Measurements from ENCODE around the gene SYT13.

The SYT13 gene

DNA sequence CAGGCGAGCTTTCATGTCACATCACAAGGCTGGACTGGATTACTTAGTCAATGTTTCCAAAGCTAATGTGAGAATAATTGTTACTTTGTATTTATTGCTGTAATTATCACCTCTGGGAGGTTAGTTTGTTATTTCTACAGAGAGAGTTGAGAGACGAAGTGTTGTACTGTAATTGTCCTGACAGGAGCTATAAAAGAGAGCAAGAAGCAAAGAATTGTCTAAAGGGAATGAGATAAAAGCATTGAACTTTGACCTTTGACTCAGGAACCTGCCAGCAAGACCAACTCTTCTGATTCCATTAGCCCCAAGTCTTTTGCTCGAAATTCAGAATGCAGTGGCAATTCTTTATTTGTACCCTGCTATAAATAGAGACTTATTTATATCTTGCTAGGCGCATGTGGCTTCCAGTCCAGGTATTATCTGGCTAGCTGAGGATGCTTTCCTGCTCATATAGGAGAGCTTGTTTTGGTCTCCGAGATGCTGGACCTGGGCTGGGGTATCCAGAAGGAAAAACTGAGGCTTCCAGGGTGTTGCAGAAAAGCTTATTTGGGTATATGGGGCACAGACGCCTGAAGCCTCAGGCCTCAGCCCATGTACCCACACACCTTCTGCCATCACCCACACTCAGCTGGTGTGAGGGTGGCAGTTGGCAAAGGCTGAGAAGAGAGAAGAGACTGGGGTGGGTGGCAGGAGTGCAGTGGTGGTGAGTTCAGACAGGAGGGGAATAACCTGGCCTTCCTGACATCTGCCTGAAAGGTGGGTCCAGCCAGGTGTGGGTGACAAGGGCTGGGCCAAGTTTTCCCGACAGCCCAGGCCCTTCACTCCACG, 40.7 kb downstream of the SYT13 start:
- no peak for DNase-seq

DNA sequence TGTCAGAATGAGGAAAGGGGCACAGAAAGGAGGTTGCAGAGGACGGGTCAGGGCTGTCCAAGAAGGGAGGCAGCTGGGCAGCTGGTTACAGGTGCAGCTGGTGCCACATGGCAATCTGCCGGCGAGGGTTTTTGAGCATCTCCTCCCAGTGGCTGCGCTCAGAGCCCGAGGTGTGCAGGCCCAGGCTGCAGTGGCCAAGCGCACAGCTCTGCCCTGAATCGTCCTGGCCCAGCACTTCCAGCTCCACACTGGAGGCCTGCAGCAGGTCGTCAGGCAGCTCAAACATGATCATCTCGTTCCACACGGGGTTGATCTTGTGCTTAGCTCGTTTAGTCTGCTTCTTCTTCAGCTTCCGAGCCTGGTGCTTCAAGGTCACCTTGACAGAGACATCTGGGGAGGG, 42.2 kb downstream of the SYT13 start:
- DNase-seq: no peak

DNA sequence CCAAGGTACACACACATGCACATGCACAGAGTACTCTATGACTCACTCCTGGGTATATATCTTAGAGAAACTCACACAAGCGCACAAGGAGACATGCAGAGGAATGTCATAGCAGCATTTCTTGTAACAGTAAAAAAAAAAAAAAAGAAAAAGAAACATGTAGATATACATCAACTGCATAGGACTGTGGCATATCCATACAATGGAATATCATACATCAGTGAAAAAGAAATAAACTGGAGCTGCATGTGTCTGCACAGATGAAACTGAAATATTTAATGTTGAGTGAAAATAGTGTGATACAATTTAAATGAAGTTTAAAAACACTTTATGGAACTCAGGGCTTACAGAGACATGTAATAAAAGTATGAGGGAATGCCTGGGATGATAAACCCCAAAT, 46.4 kb downstream of the SYT13 start:
- no peak for DNase-seq

DNA sequence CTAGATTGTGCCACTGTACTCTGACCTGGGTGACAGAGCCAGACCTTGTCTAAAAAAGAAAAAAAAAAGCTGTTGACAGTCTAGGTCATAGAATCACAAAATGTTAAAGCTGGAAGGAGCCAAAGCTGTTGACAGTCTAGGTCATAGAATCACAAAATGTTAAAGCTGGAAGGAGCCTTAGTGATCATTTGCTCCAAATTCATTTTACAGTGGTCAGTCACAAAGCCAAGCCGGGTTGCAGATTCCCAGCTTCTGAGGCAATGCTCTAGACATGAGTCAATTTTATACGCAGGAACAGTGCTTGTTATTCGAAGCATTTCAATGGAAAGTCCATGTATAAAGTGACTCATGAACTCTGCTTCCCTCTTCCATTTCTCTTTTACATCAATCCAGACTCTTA, 47.4 kb downstream of the SYT13 start:
- no peak for DNase-seq

DNA sequence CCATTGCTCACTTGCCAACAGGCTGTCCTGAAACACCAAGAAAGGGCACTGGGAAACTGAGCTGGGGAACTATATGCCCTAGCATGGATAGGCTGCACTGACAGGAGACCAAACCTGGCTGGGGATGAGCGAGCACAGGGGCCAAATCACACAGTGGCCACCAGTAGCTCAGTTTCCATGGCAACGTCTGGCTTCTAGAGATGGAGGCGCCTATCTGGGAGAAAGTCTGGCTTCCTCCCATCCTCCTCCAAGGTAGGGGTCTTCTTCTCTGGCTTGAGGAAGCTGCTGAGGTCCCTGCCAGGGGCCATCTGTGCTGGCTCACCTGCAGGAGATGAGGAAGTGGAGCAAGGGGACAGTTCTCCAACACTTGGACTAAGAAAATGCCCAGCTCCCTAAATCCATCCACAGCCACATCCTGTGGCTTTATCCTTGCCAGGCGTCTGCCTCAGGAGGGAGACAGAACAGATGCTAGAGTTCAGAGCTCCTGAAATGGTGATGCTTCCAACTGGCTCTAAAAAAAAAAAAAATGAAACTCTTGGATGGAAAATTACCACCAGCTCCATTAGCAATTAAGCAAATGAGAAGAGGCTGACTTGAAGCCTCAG, 48.3 kb downstream of the SYT13 start:
- DNase-seq: no peak

DNA sequence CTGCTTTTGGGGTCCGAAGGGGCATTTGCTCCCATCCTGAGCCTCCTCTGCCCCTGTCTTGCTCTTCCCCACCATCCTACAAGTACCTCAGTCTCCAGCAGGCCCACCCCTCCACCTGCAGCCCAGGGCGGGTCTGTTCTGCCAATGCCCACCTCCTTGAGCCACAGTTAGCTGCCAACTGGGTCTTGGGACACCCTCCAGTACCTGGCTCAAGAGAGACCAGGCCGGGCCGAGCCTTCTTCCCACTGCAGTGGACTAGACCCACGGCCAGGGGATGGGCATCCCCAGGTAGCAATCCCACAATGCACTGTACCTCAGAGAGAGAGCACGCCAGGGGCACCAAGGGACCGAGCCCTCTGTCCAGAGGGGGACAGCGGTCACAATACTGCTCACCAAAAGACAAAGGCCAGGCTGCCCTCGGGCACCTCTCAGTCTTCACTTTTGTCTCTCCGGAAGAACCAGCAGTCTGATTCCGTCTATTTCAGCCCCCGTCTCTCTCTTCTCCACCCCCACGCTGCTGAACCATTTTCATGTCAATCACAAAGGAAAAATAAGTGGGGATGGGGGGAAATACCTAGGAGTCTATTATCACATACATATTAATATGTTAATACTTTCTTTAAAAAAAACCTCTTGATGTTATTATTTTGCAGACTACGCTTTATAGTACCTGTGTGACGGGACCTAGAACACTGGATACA, 51.7 kb downstream of the SYT13 start:
- DNase-seq: no peak

DNA sequence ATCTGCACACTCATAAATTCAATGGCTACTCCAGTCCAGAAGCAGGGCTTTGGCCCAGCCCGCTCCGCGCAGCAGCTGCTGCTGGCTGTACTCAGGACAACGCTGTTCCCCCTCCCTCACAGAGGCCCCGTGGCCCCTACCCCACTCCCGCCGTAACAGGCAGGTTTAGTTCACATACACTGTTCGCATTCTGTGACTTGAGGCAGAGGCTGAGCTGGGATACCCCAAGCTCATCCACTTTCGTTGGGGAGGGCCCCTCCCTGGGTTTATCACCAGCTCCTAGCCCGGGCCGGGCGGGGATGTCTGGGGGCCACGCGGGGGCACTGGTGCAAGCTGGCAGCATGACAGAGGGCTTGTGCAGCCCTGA, 52.4 kb downstream of the SYT13 start:
- DNase-seq: no peak

DNA sequence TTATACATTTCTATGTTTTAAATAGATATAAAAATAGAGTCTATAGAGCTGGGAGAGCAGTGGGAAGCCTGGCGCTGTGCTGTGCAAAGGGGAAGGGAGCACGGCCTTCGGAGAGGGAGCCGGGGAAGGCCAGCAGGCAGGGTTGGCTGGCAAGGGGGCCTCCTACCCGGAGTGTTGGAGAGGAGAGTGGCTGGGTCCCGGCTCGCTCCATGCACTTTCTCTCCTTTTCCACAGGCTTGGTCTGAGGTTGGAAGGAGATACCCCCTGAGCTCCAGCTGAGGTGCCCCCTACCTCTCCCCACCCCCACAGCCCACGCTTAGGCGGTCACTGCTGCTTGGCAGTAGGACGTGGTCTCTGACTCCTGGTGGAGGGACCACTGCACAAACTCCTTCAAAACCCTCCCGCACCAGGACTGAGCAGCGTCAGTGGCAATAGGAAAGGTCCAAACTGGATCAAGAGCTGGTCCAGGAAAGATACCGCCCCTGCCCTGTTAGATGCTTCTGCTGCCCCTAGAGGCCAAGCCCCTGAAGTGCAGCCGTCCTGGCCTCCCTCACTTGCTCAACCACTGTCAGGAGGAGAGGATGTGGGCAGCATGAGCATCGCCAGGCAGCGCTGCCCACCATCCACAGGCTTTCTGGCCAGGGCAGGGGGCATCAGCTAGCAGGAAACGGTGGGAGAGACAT, 52.9 kb downstream of the SYT13 start:
- DNase-seq: peak; percentile 68

DNA sequence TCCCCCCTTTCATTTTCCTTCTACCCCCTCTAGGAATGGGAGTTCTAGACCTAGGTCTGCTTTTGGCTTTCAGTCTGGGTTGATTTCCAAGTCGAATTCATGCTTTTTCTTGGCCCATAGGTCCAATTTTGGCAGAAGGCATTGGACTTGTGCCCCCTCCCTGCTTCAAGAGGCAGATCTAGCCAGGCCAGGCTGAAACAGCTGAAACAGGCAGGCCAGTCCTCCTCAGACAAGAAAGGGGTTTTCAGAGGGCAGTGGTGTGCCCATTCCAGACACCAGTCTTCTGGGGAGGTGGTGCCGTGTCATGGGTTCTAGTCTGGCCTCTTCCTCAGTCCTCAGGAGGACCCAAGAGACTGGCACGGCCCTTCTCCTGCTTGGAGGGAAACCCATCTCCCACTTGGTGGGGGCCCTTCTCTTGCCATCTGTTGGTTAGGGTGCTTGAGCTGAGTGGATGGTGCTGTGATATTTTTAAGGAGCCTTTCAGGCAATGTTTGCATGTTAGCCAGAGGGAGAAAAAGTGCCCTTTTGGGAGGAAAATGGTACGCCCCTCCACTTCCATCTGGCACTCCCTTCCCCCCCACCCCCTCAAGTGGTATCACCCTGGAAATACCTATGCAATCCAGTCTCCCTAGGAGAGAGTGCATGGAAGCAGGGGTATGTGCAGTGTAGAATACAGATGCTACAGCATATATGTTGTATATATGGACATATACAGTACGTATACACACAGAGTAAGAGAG, 53.6 kb downstream of the SYT13 start:
- DNase-seq: no peak

DNA sequence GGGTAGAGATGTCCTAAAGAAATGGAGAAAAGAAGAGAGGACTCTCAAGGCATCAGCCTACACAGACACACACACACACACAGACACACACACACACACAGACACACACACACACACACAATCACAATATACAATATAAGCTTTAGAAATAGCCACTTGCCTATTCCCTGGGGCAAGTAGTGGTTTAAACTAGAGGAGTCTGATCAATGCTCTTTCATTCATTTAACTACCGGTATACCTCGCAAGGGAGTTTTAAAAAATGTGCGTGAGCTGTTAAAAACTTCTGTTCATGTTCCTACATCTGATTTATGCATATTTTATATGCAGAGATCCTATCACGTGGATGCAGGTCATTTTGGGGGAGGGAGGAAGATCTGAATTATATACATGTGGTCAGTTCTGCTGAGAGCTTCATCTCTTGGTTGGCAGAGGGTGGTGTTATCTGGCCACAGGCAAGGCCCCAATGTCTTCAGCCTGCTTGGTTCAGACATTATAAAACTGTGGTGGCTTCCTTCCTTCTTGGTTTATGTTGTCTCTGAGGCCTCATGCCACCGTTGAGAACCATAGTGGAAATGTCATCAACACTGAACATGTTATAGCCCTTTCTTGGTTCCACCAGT, 56.6 kb downstream of the SYT13 start:
- no peak for DNase-seq

DNA sequence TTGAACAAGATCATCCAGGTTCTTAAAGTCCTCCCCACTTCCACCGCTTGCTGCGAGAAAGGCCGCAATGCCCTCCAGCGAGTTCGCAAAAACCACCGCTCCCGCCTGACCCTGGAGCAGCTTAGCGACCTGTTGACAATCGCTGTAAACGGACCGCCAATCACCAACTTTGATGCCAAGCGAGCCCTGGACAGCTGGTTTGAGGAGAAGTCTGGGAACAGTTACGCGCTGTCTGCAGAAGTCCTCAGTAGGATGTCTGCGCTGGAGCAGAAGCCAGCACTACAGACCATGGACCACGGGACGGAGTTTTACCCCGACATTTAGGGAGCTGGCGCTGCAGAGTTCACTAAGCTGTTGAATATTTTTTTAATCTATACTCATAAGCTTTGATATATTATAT, 58.3 kb downstream of the SYT13 start:
- DNase-seq: no peak

DNA sequence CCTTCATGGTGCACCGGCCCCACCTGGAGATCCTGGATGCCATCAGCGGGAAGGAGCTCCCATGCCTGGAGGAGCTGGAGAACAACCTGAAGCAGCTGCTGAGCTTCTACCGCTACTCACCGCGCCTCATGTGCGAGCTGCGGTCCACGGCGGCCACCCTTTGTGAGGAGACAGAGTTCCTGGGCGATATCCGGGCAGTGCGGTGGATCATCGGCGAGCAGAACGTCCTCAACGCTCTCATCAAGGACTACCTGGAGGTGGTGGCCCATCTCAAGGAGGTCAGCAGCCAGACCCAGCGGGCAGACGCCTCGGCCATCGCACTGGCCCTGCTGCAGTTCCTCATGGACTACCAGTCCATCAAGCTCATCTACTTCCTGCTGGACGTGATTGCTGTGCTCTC, 59.2 kb downstream of the SYT13 start:
- DNase-seq: no peak

DNA sequence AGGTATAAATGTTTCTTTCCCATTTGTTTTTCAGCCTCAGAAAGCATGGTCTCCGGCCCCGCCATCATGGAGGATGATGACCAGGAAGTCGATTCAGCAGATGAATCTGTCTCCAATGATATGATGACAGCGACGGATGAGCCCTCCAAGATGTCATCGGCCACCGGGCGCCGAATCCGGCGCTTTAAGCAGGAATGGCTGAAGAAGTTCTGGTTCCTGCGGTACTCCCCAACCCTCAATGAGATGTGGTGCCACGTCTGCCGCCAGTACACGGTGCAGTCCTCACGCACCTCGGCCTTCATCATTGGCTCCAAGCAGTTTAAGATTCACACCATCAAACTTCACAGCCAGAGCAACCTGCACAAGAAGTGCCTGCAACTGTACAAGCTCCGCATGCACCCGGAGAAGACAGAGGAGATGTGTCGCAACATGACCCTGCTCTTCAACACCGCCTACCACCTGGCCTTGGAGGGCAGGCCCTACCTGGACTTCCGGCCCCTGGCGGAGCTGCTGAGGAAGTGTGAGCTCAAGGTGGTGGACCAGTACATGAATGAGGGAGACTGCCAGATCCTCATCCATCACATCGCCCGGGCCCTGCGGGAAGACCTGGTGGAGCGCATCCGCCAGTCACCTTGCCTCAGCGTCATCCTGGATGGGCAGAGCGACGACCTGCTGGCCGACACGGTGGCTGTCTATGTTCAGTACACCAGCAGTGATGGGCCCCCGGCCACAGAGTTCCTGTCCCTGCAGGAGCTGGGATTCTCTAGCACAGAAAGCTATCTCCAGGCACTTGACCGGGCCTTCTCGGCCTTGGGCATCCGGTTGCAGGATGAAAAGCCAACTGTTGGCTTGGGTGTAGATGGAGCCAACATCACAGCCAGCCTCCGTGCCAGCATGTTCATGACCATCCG, 59.9 kb downstream of the SYT13 start:
- DNase-seq: no peak

DNA sequence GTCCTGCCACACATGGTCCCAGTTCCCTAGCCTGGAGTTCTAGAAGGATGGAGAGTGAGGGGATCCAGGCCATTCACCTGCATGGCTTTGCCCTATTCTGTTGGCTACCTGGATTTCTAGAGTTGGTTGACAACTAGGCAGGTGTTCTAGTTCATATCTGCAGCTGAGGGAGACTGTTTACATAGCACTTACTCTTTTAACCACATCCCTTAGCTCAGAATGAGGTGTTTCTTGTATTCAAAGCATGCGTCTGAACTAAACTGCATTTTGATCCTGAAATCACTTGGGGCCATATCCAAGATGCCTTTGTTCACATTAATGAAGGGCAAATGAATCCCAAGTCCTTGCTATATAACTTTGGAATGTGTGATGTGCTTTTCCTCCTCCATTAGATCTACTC, 60.9 kb downstream of the SYT13 start:
- no peak for DNase-seq

DNA sequence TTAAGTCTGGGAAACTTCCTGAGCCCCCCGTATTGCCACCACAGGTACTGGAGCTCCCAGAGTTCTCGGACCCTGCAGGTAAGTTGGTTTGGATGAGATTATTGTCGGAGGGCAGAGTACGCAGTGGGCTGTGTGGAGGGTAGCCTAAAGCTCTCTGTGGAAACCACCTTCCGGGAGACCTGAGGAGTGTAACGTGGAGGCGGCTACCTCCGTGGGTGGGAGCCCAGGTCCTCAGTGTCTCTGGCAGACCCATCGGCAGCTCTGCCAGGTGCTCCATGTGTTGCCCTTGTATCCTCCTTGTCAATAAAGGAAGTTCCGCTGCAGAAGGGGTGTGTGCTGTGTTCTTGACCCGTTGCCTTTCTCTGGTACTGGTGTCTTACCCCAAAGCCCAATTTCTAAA, 61.4 kb downstream of the SYT13 start:
- no peak for DNase-seq

DNA sequence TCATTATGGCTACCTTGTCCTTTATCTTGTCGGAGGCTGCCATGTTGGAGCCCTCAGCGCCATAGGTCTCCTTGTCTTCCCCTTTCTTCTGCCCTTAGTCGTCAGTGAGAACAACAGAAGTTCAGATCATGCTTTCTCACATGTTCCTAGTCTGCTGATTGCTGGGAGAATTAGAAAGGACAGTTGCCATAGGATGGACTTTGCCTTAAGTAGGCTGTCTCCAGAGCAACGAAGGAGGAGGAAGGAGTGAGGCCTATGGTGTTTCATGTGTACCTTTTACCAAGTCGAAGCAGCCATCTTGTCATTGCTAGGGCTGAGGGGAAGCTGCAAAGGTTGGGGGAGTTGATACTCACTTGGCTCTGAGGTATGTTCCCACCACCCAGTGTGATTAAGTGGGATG, 62.6 kb downstream of the SYT13 start:
- DNase-seq: no peak

DNA sequence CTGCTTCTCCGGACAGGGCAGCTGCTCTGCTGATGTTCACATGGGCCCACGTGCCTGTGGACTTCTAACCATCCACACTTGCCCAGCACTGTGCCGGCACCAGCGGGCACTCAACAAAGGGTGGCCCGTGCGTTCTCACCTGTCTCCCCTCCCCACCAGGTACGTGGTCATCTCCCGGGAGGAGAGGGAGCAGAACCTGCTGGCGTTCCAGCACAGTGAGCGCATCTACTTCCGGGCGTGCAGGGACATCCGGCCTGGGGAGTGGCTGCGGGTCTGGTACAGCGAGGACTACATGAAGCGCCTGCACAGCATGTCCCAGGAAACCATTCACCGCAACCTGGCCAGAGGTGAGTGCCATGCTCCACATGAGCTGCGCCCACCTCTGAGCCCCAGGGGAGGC, 66.7 kb downstream of the SYT13 start:
- no peak for DNase-seq

DNA sequence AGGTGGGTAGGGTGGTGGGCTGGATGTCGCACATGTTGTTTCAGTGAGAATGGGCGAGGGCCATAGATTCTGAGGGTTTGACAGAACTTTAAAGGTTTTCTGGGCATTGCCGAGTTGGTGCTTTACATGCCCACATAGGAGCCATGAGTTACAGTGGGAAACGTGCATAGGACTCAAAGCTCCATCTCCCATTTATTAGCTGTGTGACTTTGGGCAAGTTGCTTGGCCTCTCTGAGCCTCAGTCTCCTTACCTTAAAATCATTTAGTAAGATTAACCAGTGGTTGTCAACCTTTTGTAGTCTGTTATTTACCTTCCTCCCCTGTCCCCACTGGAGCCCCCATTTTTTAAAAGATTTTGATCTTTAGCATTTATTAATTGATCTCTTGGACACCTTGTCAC, 67.4 kb downstream of the SYT13 start:
- DNase-seq: no peak

DNA sequence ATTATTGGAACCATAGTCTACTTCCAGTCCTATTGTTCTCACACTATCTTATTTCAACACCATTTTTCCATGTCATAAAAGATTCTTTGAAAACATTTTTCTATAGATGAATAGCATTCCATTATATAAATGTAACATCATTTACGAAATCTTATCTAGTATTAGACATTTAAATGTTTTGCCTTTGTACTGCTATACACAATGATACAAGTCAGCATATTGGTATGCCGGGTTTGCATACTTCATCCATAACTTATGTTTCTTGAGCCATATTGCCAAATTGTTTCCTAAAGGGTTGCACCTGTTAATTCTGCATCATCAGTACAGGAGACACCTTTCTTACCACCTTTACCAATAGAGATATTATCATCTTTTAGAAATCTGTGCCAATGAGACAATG, 68.2 kb downstream of the SYT13 start:
- DNase-seq: no peak

DNA sequence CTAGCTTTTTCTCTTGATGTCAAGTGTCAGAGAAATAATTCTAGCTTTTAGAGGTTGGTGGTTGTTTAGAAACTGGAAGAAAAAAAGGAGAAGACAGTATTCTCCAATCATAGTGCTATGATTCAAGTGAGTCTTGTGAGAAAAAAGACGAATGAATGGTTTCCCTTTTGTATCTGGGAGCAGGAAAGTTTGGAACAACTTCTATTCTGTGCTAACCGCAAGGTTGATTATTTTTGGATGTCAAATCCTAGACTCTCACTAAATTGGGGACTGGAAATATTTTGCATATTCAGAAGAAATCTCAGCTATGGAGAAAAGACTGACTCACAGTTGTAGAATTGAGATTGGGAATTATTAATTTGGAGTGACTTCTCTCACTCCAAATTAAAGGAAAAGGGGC, 69.2 kb downstream of the SYT13 start:
- no peak for DNase-seq

DNA sequence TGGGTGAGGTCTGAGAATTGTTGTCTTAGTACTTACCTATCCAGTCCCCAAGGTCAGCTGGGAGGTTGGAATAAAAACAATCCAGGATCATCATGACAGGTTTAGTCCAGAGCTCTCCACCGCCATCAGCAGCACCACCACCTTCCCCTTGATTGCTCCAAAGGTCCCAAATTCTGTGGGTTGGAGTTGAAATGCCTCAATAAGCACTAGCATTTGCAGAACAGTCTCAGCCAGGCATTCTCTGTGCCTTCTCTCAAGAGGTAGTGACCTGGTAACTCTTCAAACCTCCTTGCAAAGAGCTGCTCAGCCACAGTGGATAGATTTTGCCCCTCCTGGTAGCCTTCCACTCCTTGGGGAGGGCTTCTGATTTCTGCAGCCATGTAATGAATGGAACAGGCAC, 70.1 kb downstream of the SYT13 start:
- DNase-seq: no peak

Measured in NCI-H82 (cell line).